ENCODE measurements around the gene ERCC6.

DNA sequence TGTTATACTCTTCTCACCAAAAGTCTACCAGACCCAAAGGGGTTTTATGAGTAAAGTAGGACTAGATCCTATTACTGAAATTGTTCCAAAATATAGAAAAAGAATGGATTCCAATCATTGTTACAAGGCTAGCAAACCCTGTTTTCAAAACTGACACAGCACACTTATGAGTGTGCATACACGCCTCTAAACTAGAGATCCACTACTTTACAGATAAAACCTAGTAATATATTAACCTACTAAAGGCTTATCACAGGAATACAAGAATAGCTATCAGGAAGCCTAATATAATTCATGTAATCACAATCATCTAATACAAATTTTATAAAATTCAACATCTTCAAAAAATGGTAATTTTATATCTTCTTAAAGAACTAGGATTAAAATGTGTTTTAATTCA, 52.2 kb downstream of the ERCC6 start:
- TF ChIP-seq POLR2A (IDR thresholded peaks at IDR 0.05) (no peak), CTCF (IDR thresholded peaks at IDR 0.05) (no peak)

Measured in Peyer's patch (tissue), 4 donors.